ENCODE measurements around the gene CDC14B.

- no peak for TF ChIP-seq CTCF (conservative IDR thresholded peaks at IDR 0.05 in 1 of 2, IDR thresholded peaks at IDR 0.05 in 1 of 2; ENCODE audit: extremely low read depth in 1 of 2, insufficient read depth in 1 of 2, low read depth in 1 of 2, low read length in 2 of 2)
- no peak for TF ChIP-seq EZH2 (IDR thresholded peaks at IDR 0.05; ENCODE audit: borderline replicate concordance, low read length)
Measured at GRCh38 chr9:96551403-96551802, 68.2 kb downstream of the CDC14B start.
